Lower leg skin (tissue), 4 donors: ENCODE measurements around the gene B4GALT6. TPM values are rescaled to one million over a fixed set of nuclear protein-coding genes. Genes with fewer than 3 reads are reported as not detected.

Experiments
- DNase-seq, 2 donors: peaks; one replicate each; pipeline ENCODE4 v3.0.0-alpha.2; 2019; ENCODE audit warnings: low spot score in 2 of 2
- H3K4me3 ChIP-seq: fragments of 200-600 bp; sonication (generic); 2 replicates; pipeline ENCODE4 v1.5.1; 2017; ENCODE audit warnings: mild to moderate bottlenecking, low read depth; ENCODE audit not compliant: poor library complexity, severe bottlenecking
- POLR2A ChIP-seq, 2 donors: fragments of 450-650 bp; IDR thresholded peaks; one replicate each; pipeline ENCODE4 v1.6.1; 2016 to 2017; ENCODE audit warnings: antibody characterized with exemption in 2 of 2, mild to moderate bottlenecking in 1 of 2, moderate library complexity in 1 of 2
- WGBS, 2 donors: methylation state at CpG; one replicate each; pipeline ENCODE4 v1.1.5; 2018; 5-methylcytosine and 5-hydroxymethylcytosine counted together
- intact Hi-C: fragments of 100-400 bp; cut with DNase I; formaldehyde crosslinking; loops from one replicate; pipeline ENCODE4 v1.15.0; 2023; ENCODE audit warnings: low total_unique reads
- total RNA-seq, 4 donors: library from RNA; depleted of rRNA; stranded (reverse); fragments of >200 nt; gene quantifications; one replicate each; pipeline ENCODE4 v1.1.0, GENCODE V29; 2016
- TF ChIP-seq, protein P1 (sequence below), 3 donors: fragments of 450-650 bp; IDR thresholded peaks; one replicate each; pipeline ENCODE4 v1.5.1; 2016; ENCODE audit warnings: antibody characterized with exemption in 3 of 3, mild to moderate bottlenecking in 3 of 3, moderate library complexity in 2 of 3

Gene B4GALT6
- total RNA-seq, 4 donors from 2014 or later: 1.3 to 2.1 (median 1.6) TPM

DNA sequence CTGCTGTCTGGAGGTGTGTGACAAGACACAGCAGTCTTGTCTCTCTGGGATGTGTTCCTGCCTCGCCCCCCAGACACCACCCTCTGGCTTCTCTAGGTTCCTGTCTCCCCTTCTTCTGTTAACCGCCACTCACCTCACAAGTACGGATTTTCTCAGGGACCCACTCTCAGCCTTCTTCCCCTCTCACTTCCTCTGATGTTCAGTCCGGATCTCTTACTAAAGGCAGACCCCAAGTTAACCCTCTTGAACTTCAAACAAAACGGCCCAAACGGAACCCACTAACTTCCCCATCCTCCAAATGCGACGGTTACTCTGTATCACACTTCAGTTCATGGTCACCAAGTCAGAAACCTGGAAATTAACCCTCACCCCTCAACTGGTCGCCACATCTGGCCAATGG is 32.0 kb downstream of the B4GALT6 start:
- intact Hi-C loops: no loop called here
- DNase-seq: no peak
- 83 to 89% methylated on average over 9 of the region's 9 CpGs for WGBS, 2 donors
- TF ChIP-seq POLR2A (IDR thresholded peaks at IDR 0.05): no peak
- TF ChIP-seq, protein P1, sequence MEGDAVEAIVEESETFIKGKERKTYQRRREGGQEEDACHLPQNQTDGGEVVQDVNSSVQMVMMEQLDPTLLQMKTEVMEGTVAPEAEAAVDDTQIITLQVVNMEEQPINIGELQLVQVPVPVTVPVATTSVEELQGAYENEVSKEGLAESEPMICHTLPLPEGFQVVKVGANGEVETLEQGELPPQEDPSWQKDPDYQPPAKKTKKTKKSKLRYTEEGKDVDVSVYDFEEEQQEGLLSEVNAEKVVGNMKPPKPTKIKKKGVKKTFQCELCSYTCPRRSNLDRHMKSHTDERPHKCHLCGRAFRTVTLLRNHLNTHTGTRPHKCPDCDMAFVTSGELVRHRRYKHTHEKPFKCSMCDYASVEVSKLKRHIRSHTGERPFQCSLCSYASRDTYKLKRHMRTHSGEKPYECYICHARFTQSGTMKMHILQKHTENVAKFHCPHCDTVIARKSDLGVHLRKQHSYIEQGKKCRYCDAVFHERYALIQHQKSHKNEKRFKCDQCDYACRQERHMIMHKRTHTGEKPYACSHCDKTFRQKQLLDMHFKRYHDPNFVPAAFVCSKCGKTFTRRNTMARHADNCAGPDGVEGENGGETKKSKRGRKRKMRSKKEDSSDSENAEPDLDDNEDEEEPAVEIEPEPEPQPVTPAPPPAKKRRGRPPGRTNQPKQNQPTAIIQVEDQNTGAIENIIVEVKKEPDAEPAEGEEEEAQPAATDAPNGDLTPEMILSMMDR (IDR thresholded peaks at IDR 0.05): no peak
- no peak overlapping the region for H3K4me3 ChIP-seq

DNA sequence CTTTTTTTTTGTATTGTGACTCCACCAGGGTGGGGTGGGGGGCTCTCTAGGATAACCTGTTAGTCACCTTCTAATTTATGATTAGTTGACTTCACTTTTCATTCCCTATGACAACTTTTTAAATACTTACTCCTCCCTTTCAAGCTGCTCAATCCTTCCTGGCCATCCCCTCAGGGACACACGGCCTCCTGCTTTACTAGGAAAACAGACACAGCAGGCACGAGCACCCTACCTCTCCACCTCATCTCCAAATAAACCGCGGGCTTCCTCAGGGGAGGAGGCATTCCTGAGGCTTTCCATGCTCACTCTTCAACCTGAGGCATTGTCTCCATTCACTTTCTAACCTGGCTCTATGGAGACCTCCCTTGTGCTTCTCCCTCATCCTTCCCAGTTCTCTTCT is 33.0 kb downstream of the B4GALT6 start:
- H3K4me3 ChIP-seq: no peak overlapping the region
- no peak for TF ChIP-seq POLR2A (IDR thresholded peaks at IDR 0.05)
- 64 to 79% methylated on average over 4 of the region's 4 CpGs for WGBS, 2 donors
- intact Hi-C loops: no loop called here
- DNase-seq: no peak

- no peak overlapping the region for H3K4me3 ChIP-seq
- TF ChIP-seq POLR2A (IDR thresholded peaks at IDR 0.05): no peak
- TF ChIP-seq, protein P1 (IDR thresholded peaks at IDR 0.05): no peak
- DNase-seq: no peak
- intact Hi-C loops: no loop called here
- WGBS, 2 donors: 60 to 81% methylated on average over 4 of the region's 4 CpGs
Measured at GRCh38 chr18:31649978-31650719, 34.2 kb downstream of the B4GALT6 start.

GRCh38 chr18:31649449-31649848 is 34.9 kb downstream of the B4GALT6 start:
- DNase-seq: no peak
- TF ChIP-seq, protein P1 (IDR thresholded peaks at IDR 0.05): no peak
- no peak for TF ChIP-seq POLR2A (IDR thresholded peaks at IDR 0.05)
- intact Hi-C loops: no loop called here
- WGBS, 2 donors: 83 to 89% methylated on average over 2 of the region's 2 CpGs
- no peak overlapping the region for H3K4me3 ChIP-seq

DNA sequence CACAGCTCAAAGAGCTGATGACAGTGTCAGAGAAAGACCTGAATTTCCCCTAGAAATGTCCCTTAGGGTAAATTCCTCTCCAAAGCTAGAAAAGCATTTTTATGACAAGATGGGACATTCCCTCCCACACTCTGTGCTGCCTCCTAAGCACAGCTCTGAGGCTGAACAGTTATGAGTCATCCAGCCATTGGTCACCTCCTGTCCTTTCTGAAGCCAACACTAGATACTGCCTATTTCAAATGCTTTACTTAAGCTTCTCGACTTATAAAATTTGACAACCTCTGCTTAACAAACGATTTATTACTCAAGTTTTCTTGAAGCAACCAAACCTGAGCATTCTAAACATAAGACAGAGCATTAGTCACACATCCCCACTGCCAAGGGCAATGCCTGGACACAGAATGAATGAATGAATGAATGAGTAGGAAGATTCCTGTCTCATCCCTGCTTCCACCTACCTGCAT is 35.4 kb downstream of the B4GALT6 start:
- no peak for DNase-seq
- TF ChIP-seq, protein P1 (IDR thresholded peaks at IDR 0.05): no peak
- TF ChIP-seq POLR2A (IDR thresholded peaks at IDR 0.05): no peak
- 33 to 38% methylated on average over 2 of the region's 2 CpGs for WGBS, 2 donors
- intact Hi-C loops: no loop called here
- no peak overlapping the region for H3K4me3 ChIP-seq

- no peak for DNase-seq
- H3K4me3 ChIP-seq: no peak overlapping the region
- WGBS, 2 donors: 78 to 85% methylated on average over 2 of the region's 2 CpGs
- TF ChIP-seq POLR2A (IDR thresholded peaks at IDR 0.05): no peak
- TF ChIP-seq, protein P1 (IDR thresholded peaks at IDR 0.05): no peak
- intact Hi-C loops: no loop called here
Measured at GRCh38 chr18:31648458-31648857, 35.9 kb downstream of the B4GALT6 start.
